Astrocyte of the spinal cord (primary cell): ENCODE measurements around the gene SPINDOC.
A peak's percentile ranks its signal among the peaks of the same experiment; 100 is the strongest.
"Not testable (repeated sequence)": the region's sequence is repeated elsewhere in the genome, so short reads cannot be mapped to it uniquely, and the experiment has no call there.

Experiments used
- DNase-seq: peaks from one replicate; pipeline ENCODE4 v3.0.0; 2011; ENCODE audit warnings: low read depth, low spot score
- H3K4me3 ChIP-seq: 2 replicates; pipeline ENCODE4 v1.5.1; 2011; ENCODE audit warnings: low read depth, mild to moderate bottlenecking, low read length, moderate library complexity
- in situ Hi-C: cut with HindIII; loops from 2 replicates; pipeline ENCODE4 v1.10.0; 2017; ENCODE audit warnings: low sequenced_read_pairs
- TF ChIP-seq, protein P1 (sequence below): IDR thresholded peaks from 2 replicates; pipeline ENCODE4 v1.5.1; 2012; ENCODE audit warnings: low read depth, mild to moderate bottlenecking, low read length, inconsistent platforms

Gene SPINDOC

DNA sequence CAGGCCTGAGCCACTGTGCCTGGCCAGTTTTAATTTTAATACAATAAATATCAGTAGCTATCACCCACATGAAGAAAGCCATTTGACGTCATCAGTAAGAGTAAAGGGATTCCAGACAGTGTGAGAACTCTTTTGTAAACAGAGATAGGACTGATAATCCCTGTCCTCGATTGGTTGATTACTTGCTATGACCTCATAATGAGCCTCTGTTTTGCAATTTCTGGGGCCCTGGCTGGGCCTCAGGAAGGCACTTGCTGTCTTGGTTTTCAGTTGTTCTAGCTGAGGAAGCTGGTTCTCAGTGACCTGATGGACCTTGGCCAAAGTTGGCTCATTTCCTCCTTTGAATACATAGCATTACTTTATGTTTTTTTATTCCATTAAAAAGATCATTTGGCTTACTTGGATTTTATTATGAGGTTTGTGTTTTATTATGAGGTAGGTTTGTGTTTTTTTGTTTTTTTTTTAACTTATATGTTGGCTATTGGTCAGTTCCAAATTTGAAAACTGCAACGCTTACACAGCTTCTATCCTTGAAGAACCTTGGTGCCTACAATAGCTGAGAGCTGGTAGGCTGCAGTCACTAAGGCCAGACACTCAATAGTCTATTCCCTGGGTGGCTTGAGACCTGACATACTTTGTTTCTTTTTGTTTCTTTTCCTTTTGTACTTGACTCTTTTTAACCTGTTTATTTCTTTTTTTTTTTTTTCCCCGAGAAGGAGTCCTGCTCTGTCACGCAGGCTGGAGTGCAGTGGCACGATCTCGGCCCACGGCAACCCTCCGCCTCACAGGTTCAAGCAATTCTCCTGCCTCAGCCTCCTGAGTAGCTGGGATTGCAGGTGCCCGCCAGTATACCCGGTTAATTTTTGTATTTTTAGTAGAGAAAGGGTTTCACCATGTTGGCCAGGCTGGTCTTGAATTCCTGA lies 45.6 kb downstream of the SPINDOC start:
- H3K4me3 ChIP-seq, result no peak overlapping the region
- in situ Hi-C loops, result no loop called here
- DNase-seq, result peak; percentile 56
- TF ChIP-seq, protein P1, sequence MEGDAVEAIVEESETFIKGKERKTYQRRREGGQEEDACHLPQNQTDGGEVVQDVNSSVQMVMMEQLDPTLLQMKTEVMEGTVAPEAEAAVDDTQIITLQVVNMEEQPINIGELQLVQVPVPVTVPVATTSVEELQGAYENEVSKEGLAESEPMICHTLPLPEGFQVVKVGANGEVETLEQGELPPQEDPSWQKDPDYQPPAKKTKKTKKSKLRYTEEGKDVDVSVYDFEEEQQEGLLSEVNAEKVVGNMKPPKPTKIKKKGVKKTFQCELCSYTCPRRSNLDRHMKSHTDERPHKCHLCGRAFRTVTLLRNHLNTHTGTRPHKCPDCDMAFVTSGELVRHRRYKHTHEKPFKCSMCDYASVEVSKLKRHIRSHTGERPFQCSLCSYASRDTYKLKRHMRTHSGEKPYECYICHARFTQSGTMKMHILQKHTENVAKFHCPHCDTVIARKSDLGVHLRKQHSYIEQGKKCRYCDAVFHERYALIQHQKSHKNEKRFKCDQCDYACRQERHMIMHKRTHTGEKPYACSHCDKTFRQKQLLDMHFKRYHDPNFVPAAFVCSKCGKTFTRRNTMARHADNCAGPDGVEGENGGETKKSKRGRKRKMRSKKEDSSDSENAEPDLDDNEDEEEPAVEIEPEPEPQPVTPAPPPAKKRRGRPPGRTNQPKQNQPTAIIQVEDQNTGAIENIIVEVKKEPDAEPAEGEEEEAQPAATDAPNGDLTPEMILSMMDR, result no peak

DNA sequence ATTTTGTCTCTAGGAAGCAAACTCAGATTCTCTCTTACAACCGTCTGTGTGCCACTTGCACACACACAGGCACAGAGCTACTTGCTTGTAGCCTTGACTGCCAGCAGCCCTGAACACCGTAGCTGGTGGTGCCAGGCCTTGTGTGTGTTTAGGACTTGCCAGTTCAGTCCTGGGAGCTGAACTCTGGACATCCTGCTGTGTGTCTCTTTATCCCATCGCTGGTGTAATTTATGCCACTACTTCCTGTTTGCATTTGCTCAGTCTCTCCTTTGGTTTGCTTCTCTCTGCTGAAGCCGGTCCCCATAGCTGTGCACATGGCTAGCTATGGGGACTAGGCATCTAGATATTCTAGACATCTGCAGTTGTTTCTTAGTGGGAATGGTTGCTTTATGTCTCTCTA lies 49.7 kb downstream of the SPINDOC start:
- H3K4me3 ChIP-seq, result no peak overlapping the region
- DNase-seq, result peak; percentile 26
- TF ChIP-seq, protein P1, result no peak
- in situ Hi-C loops, result no loop called here

DNA sequence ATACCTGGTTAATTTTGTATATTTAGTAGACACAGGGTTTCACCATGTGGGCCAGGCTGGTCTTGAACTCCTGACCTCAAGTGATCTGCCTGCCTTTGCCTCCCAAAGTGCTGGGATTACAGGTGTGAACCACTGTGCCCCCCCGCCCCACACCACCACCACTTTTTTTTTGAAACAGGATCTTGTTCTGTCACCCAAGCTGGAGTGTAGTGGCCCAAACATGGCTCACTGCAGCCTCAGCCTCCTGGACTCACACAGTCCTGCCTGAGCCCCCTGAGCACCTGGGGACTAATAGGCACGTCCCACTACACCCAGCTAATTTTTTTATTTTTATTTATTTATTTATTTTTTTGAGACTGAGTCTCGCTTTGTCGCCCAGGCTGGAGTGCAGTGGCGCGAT lies 50.4 kb downstream of the SPINDOC start:
- DNase-seq, in situ Hi-C loops, H3K4me3 ChIP-seq: not testable (repeated sequence)

DNA sequence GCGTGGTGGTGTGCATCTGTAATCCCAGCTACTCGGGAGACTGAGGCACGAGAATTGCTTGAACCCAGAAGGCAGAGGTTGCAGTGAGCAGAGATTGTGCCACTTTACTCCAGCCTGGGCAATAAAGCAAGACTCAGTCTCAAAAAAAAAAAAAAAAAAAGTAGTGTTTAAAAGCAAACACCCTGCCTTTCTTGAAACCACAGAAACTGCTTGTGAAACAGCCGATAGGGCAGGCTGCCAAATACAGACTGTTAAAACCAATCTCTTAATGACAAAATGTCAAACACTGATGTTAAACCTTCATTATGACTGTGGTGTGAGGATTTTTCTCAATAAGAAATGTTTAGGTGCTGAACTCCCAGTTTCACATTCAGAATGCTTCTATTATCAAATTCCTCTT lies 53.0 kb downstream of the SPINDOC start:
- TF ChIP-seq, protein P1, result no peak
- DNase-seq, result peak; percentile 54
- in situ Hi-C loops, result no loop called here
- H3K4me3 ChIP-seq, result no peak overlapping the region

DNA sequence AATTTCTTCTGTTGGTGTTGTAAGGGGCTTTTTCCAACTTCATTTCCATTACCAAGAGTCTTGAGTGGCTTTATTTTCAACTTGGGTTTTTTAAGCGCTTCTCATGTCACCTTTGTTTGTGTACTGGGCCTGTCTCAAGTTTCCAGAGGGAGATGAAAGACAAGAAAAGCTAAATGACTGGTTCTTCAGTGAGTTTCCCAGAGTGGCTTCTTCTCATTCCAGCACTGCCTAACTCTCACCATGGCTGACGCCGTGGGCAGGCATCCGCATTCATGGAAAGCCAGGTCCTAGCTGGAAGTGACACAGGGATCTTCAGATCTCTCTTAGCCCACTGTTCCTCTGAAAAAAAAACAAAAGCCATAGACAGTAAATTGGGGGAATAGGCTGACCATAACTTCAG lies 54.3 kb downstream of the SPINDOC start:
- in situ Hi-C loops, result no loop called here
- TF ChIP-seq, protein P1, result no peak
- no peak for DNase-seq
- H3K4me3 ChIP-seq, result no peak overlapping the region

DNA sequence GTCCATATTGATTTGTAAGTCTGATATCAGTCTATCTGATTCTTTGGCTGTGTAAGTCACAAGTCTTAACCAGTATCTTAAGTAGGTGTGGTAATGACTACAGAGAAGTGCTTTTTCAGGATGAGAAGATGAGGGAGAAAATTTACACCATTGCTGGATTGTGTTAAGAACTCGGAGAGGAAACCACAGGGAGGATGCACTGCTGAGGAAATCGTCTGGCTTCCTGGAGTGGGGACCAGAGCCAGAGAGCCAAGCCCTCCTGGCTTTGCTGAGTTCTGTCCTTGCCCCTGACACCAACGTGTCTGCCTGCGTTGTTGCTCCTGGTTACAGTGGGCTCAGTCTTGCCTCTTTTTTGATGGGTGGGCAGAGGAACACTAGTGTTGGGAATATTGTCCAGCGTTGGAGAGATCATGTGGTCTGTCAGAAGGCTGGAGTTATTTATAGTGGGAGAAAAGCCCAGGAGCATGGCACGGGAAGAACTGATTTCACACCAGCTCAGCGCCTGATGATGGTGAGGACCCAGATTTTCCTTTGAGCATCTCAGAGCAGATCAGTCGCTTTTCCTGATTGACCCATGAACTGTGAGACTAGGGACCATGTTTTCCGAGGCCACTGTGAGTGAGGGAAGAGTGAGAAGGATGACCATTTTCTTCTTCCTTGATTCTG lies 55.3 kb downstream of the SPINDOC start:
- no peak overlapping the region for H3K4me3 ChIP-seq
- DNase-seq, result no peak
- in situ Hi-C loops, result no loop called here
- TF ChIP-seq, protein P1, result no peak

DNA sequence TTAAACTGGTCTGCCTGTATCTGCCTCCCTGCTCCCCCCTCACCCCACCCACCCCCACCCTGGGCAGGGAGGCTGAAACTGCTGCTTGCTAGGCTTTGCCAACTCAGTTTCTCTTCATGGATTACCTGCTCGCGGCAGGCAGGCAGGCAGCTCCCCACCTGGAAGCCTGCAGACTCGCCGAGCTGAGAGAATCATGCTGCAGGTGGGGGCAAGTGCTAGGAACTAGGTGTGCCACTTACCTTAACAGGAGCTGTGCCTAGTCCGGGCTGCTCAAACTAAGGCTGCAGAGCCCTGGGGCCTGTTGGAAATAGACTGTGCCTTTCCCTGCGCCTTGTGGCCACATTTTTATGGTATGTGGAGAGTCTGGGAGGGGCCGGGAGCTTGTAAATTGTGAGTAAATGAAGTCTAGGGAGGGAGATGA lies 55.9 kb downstream of the SPINDOC start:
- no peak overlapping the region for H3K4me3 ChIP-seq
- no peak for DNase-seq
- TF ChIP-seq, protein P1, result no peak
- in situ Hi-C loops, result no loop called here
